ENCODE data around the gene CATSPER3. TPM values are rescaled to one million over a fixed set of nuclear protein-coding genes. Genes with fewer than 3 reads are reported as not detected.

CATSPER3 gene
- total RNA-seq, 1 experiment from 2014 or later, result 0.90 TPM

GRCh38 chr5:135041145-135041587 lies 73.5 kb downstream of the CATSPER3 start:
- no peaks in the 10 kb centered on the region for H3K36me3 ChIP-seq (ENCODE audit: insufficient read depth, low read length, poor library complexity, severe bottlenecking)
- peaks cover 88% of the 10 kb centered on the region for H3K27me3 ChIP-seq (replicated peaks; ENCODE audit: insufficient read depth, low read depth, low read length, poor library complexity)
- CTCF ChIA-PET, result no interaction called here
- intact Hi-C loops (cut with micrococcal nuclease; ENCODE audit: unreplicated experiment), result no loop called here
- POLR2A ChIA-PET (ENCODE audit: low non-redundant PET), result no interaction called here
- DNase-seq (ENCODE audit: low spot score), result no peak
- TF ChIP-seq EZH2 (IDR thresholded peaks at IDR 0.05; ENCODE audit: borderline replicate concordance, low read depth, low read length, poor library complexity, severe bottlenecking), result no peak
- TF ChIP-seq CTCF (conservative IDR thresholded peaks at IDR 0.05; ENCODE audit: low read depth, low read length), result no peak
- no TSS peak for BruUV-seq (replicated peaks)
- no peak overlapping the region for H3K27ac ChIP-seq (ENCODE audit: low read depth, low read length, poor library complexity, severe bottlenecking)
- no peaks in the 10 kb centered on the region for H3K4me1 ChIP-seq (ENCODE audit: insufficient read depth, low read length, poor library complexity, severe bottlenecking)
- no peak overlapping the region for H3K4me3 ChIP-seq (ENCODE audit: low read depth, low read length, poor library complexity, severe bottlenecking)
- H3K9me3 ChIP-seq (ENCODE audit: low read depth, low read length, poor library complexity, severe bottlenecking), result no peaks in the 10 kb centered on the region

GRCh38 chr5:135041726-135042125 lies 74.0 kb downstream of the CATSPER3 start:
- no TSS peak for BruUV-seq (replicated peaks)
- POLR2A ChIA-PET (ENCODE audit: low non-redundant PET), result no interaction called here
- H3K36me3 ChIP-seq (ENCODE audit: insufficient read depth, low read length, poor library complexity, severe bottlenecking), result no peaks in the 10 kb centered on the region
- no peak overlapping the region for H3K4me3 ChIP-seq (ENCODE audit: low read depth, low read length, poor library complexity, severe bottlenecking)
- CTCF ChIA-PET, result no interaction called here
- no peak for DNase-seq (ENCODE audit: low spot score)
- H3K27ac ChIP-seq (ENCODE audit: low read depth, low read length, poor library complexity, severe bottlenecking), result no peak overlapping the region
- TF ChIP-seq CTCF (conservative IDR thresholded peaks at IDR 0.05; ENCODE audit: low read depth, low read length), result no peak
- no peak for TF ChIP-seq EZH2 (IDR thresholded peaks at IDR 0.05; ENCODE audit: borderline replicate concordance, low read depth, low read length, poor library complexity, severe bottlenecking)
- intact Hi-C loops (cut with micrococcal nuclease; ENCODE audit: unreplicated experiment), result no loop called here
- H3K27me3 ChIP-seq (replicated peaks; ENCODE audit: insufficient read depth, low read depth, low read length, poor library complexity), result peaks cover 87% of the 10 kb centered on the region
- no peaks in the 10 kb centered on the region for H3K4me1 ChIP-seq (ENCODE audit: insufficient read depth, low read length, poor library complexity, severe bottlenecking)
- no peaks in the 10 kb centered on the region for H3K9me3 ChIP-seq (ENCODE audit: low read depth, low read length, poor library complexity, severe bottlenecking)

- no peak for DNase-seq (ENCODE audit: low spot score)
- H3K4me3 ChIP-seq (ENCODE audit: low read depth, low read length, poor library complexity, severe bottlenecking), result no peak overlapping the region
- ChIA-PET POLR2A (ENCODE audit: low non-redundant PET) (no interaction called here), CTCF (no interaction called here)
- no peak for TF ChIP-seq CTCF (conservative IDR thresholded peaks at IDR 0.05; ENCODE audit: low read depth, low read length)
- no peak for TF ChIP-seq EZH2 (IDR thresholded peaks at IDR 0.05; ENCODE audit: borderline replicate concordance, low read depth, low read length, poor library complexity, severe bottlenecking)
- H3K9me3 ChIP-seq (ENCODE audit: low read depth, low read length, poor library complexity, severe bottlenecking), result no peaks in the 10 kb centered on the region
- no peaks in the 10 kb centered on the region for H3K4me1 ChIP-seq (ENCODE audit: insufficient read depth, low read length, poor library complexity, severe bottlenecking)
- H3K27ac ChIP-seq (ENCODE audit: low read depth, low read length, poor library complexity, severe bottlenecking), result no peak overlapping the region
- peaks cover 78% of the 10 kb centered on the region for H3K27me3 ChIP-seq (replicated peaks; ENCODE audit: insufficient read depth, low read depth, low read length, poor library complexity)
- intact Hi-C loops (cut with micrococcal nuclease; ENCODE audit: unreplicated experiment), result no loop called here
- no TSS peak for BruUV-seq (replicated peaks)
- H3K36me3 ChIP-seq (ENCODE audit: insufficient read depth, low read length, poor library complexity, severe bottlenecking), result no peaks in the 10 kb centered on the region
Observed at GRCh38 chr5:135042595-135042994, 74.9 kb downstream of the CATSPER3 start.

All from A673 (cell line).